Stromal cell of bone marrow (primary cell): ENCODE measurements around the gene SPG11.
"Not testable (repeated sequence)": the region's sequence is repeated elsewhere in the genome, so short reads cannot be mapped to it uniquely, and the experiment has no call there.

Experiments
- DNase-seq: peaks from one replicate; pipeline ENCODE4 v3.0.0-alpha.2; 2012; ENCODE audit warnings: low read depth

Gene SPG11

GRCh38 chr15:44682211-44682610 lies 18.7 kb upstream of the SPG11 start:
- DNase-seq = no peak

GRCh38 chr15:44676676-44677075 lies 13.2 kb upstream of the SPG11 start:
- DNase-seq = no peak

GRCh38 chr15:44675911-44676310 lies 12.4 kb upstream of the SPG11 start:
- DNase-seq = no peak

GRCh38 chr15:44673639-44674038 lies 10.2 kb upstream of the SPG11 start:
- DNase-seq = no peak

GRCh38 chr15:44670087-44670950 lies 6.9 kb upstream of the SPG11 start:
- DNase-seq = no peak

GRCh38 chr15:44668921-44669320 lies 5.5 kb upstream of the SPG11 start:
- no peak for DNase-seq

GRCh38 chr15:44667039-44667360 lies 3.5 kb upstream of the SPG11 start:
- no peak for DNase-seq

GRCh38 chr15:44666210-44667038 lies 3.0 kb upstream of the SPG11 start:
- DNase-seq = no peak

- no peak for DNase-seq
Measured at GRCh38 chr15:44662478-44663409, 718 bp downstream of the SPG11 start.

GRCh38 chr15:44661576-44661975 lies 1.9 kb downstream of the SPG11 start:
- DNase-seq = no peak

- DNase-seq = no peak
Measured at GRCh38 chr15:44659056-44659455, 4.4 kb downstream of the SPG11 start.

- no peak for DNase-seq
Measured at GRCh38 chr15:44657378-44657777, 6.1 kb downstream of the SPG11 start.

GRCh38 chr15:44656913-44657312 lies 6.5 kb downstream of the SPG11 start:
- no peak for DNase-seq

GRCh38 chr15:44656298-44656697 lies 7.2 kb downstream of the SPG11 start:
- no peak for DNase-seq

- no peak for DNase-seq
Measured at GRCh38 chr15:44654858-44655257, 8.6 kb downstream of the SPG11 start.

- DNase-seq = no peak
Measured at GRCh38 chr15:44647637-44648036, 15.8 kb downstream of the SPG11 start.

GRCh38 chr15:44647036-44647435 lies 16.4 kb downstream of the SPG11 start:
- DNase-seq = no peak

- DNase-seq = no peak
Measured at GRCh38 chr15:44646460-44646859, 17.0 kb downstream of the SPG11 start.

GRCh38 chr15:44641651-44642050 lies 21.8 kb downstream of the SPG11 start:
- DNase-seq = no peak

GRCh38 chr15:44636976-44637375 lies 26.5 kb downstream of the SPG11 start:
- no peak for DNase-seq

- DNase-seq = peak; percentile 53
Measured at GRCh38 chr15:44633603-44634002, 29.9 kb downstream of the SPG11 start.

GRCh38 chr15:44625286-44625685 lies 38.2 kb downstream of the SPG11 start:
- not testable (repeated sequence) for DNase-seq
